GM12892 (cell line): ENCODE measurements around the gene MN1.

Experiments used
- POLR2A ChIP-seq: IDR thresholded peaks from 2 replicates; pipeline ENCODE4 v1.6.1; 2011; ENCODE audit warnings: low read depth, low read length, control low read depth
- POLR2AphosphoS5 ChIP-seq: IDR thresholded peaks from 2 replicates; pipeline ENCODE4 v1.6.1; 2011; ENCODE audit warnings: low read depth, low read length, control low read depth

- TF ChIP-seq POLR2AphosphoS5 (no peak), POLR2A (no peak)
Measured at GRCh38 chr22:27754888-27755480, 46.6 kb downstream of the MN1 start.
